Bladder microvascular endothelial cell (primary cell): ENCODE results near the gene ZNF570. TPM values are rescaled to one million over a fixed set of nuclear protein-coding genes. Genes with fewer than 3 reads are reported as not detected.

Experiments
- total RNA-seq: library from RNA; depleted of rRNA; stranded (reverse); fragments of >200 nt; gene quantifications from 2 replicates; pipeline ENCODE4 v1.2.3, GENCODE V29; 2014

ZNF570 gene
- total RNA-seq = 3.4 and 7.6 TPM in 2 replicates

GRCh38 chr19:37468961-37469777, at the start of gene ZNF570:
ZNF570 (plus strand) TSS chr19:37469356; CDS start chr19:37470355, 999 bp downstream.

GRCh38 chr19:37466798-37467607, 2.2 kb upstream of the ZNF570 start, which contains the start of gene ZNF569:
ZNF569 (minus strand) TSS chr19:37467444; CDS start chr19:37444921, 22,523 bp downstream.

GRCh38 chr19:37506387-37507166, 37.4 kb downstream of the ZNF570 start, which contains the start of gene ZNF793:
ZNF793 (plus strand) TSS chr19:37506939; CDS start chr19:37523440, 16,501 bp downstream.

Other genes with a start within 250 kb of the ZNF570 start
- gene ZNF527, start 98.3 kb upstream of the ZNF570 start, total RNA-seq = 2.9 and 5.6 TPM in 2 replicates
- gene ZNF569, start 1.9 kb upstream of the ZNF570 start, total RNA-seq = 3.7 and 5.9 TPM in 2 replicates
- 0.32 and 1.5 TPM in 2 replicates for gene ZNF793, start 37.6 kb downstream of the ZNF570 start, total RNA-seq
- 0.97 and 5.7 TPM in 2 replicates for gene ZNF571, start 125.4 kb downstream of the ZNF570 start, total RNA-seq
- 0.16 and 0.63 TPM in 2 replicates for gene ZNF540, start 125.5 kb downstream of the ZNF570 start, total RNA-seq
- 10.7 and 17.6 TPM in 2 replicates for gene ZFP30, start 186.1 kb downstream of the ZNF570 start, total RNA-seq